ENCODE data around the gene CCDC149. TPM values are rescaled to one million over a fixed set of nuclear protein-coding genes. Genes with fewer than 3 reads are reported as not detected.

The CCDC149 gene
- total and polyA plus RNA-seq, 2 of the 13 experiments (the other 11 are each of a cell fraction or from before 2014, with no cell fraction given): 0.44 to 0.95 TPM

GRCh38 chr4:24837781-24838180 is 75.1 kb downstream of the CCDC149 start:
- H3K36me3 ChIP-seq (replicated peaks in 1 of 2; ENCODE audit: control insufficient read depth in 1 of 2, insufficient read depth in 2 of 2, low read length in 2 of 2): no peaks in the 10 kb centered on the region
- ChIA-PET CTCF (ENCODE audit: low intra/inter-chr PET ratio, low total read pairs) (no interaction called here), POLR2A (no interaction called here)
- H2AFZ ChIP-seq (ENCODE audit: low read length): no peak overlapping the region
- no peak overlapping the region for H3K4me3 ChIP-seq (replicated peaks in 1 of 3; ENCODE audit: insufficient read depth in 1 of 3, low read depth in 2 of 3, low read length in 3 of 3)
- no peaks in the 10 kb centered on the region for H3K9me3 ChIP-seq (ENCODE audit: low read length)
- in situ Hi-C loops (cut with HindIII; ENCODE audit: extremely low pct_ligation_motif_present, low pct_unique_long_range_greater_than_20kb) (no loop called here), intact Hi-C loops (cut with micrococcal nuclease; ENCODE audit: unreplicated experiment) (no loop called here)
- BruUV-seq (replicated peaks): no TSS peak
- TF ChIP-seq RBM22 (optimal IDR thresholded peaks at IDR 0.05; ENCODE audit: low read length) (no peak), DNMT1 (CRISPR knock-in tag; IDR thresholded peaks at IDR 0.05) (no peak), ARNT (IDR thresholded peaks at IDR 0.05) (no peak), BORCS8-MEF2B (CRISPR knock-in tag; IDR thresholded peaks at IDR 0.05) (no peak), ZNF556 (CRISPR knock-in tag; IDR thresholded peaks at IDR 0.05; ENCODE audit: borderline replicate concordance) (no peak), ZNF879 (CRISPR knock-in tag; IDR thresholded peaks at IDR 0.05) (no peak), HNRNPLL (IDR thresholded peaks at IDR 0.05; ENCODE audit: low read depth, low read length, poor library complexity, severe bottlenecking) (no peak), ETV6 (CRISPR knock-in tag; conservative IDR thresholded peaks at IDR 0.05) (no peak)
- ATAC-seq: no peak
- no peaks in the 10 kb centered on the region for H3K27me3 ChIP-seq (ENCODE audit: control insufficient read depth in 1 of 2, insufficient read depth in 2 of 2, low read length in 2 of 2)
- H3K4me1 ChIP-seq (ENCODE audit: insufficient read depth, low read length): peaks cover 13% of the 10 kb centered on the region
- no peak for DNase-seq (ENCODE audit: low spot score)
- H3K4me2 ChIP-seq (ENCODE audit: low read depth, low read length): no peak overlapping the region
- H3K79me2 ChIP-seq (ENCODE audit: insufficient read depth, low read length): no peaks in the 10 kb centered on the region
- H4K20me1 ChIP-seq (ENCODE audit: insufficient read depth, low read length): no peaks in the 10 kb centered on the region
- H3K9ac ChIP-seq (ENCODE audit: insufficient read depth, low read depth, low read length): no peak overlapping the region
- WGBS (ENCODE audit: low lambda C conversion rate): 11% methylated on average over 3 of the region's 5 CpGs
- no peak for FAIRE-seq
- H3K27ac ChIP-seq (ENCODE audit: extremely low read length, insufficient read depth, low read length): no peak overlapping the region

- Histone ChIP-seq H3K79me2 (ENCODE audit: insufficient read depth, low read length) (no peaks in the 10 kb centered on the region), H2AFZ (ENCODE audit: low read length) (no peak overlapping the region), H3K4me3 (replicated peaks in 1 of 3; ENCODE audit: insufficient read depth in 1 of 3, low read depth in 2 of 3, low read length in 3 of 3) (no peak overlapping the region), H3K9ac (ENCODE audit: insufficient read depth, low read depth, low read length) (no peak overlapping the region), H3K4me2 (ENCODE audit: low read depth, low read length) (no peak overlapping the region), H3K36me3 (replicated peaks in 1 of 2; ENCODE audit: control insufficient read depth in 1 of 2, insufficient read depth in 2 of 2, low read length in 2 of 2) (no peaks in the 10 kb centered on the region), H3K27ac (ENCODE audit: extremely low read length, insufficient read depth, low read length) (no peak overlapping the region), H3K9me3 (ENCODE audit: low read length) (no peaks in the 10 kb centered on the region), H3K4me1 (ENCODE audit: insufficient read depth, low read length) (peaks cover 10% of the 10 kb centered on the region), H4K20me1 (ENCODE audit: insufficient read depth, low read length) (no peaks in the 10 kb centered on the region), H3K27me3 (ENCODE audit: control insufficient read depth in 1 of 2, insufficient read depth in 2 of 2, low read length in 2 of 2) (no peaks in the 10 kb centered on the region)
- no peak for FAIRE-seq
- intact Hi-C loops (cut with micrococcal nuclease; ENCODE audit: unreplicated experiment): no loop called here
- POLR2A ChIA-PET: no interaction called here
- 41% methylated on average over 7 of the region's 7 CpGs for WGBS (ENCODE audit: low lambda C conversion rate)
- no peak for ATAC-seq
- no peak for DNase-seq (ENCODE audit: low spot score)
- in situ Hi-C loops (cut with HindIII; ENCODE audit: extremely low pct_ligation_motif_present, low pct_unique_long_range_greater_than_20kb): no loop called here
- CTCF ChIA-PET (ENCODE audit: low intra/inter-chr PET ratio, low total read pairs): no interaction called here
- BruUV-seq (replicated peaks): no TSS peak
- TF ChIP-seq TAF1 (CRISPR knock-in tag; IDR thresholded peaks at IDR 0.05) (no peak), ZNF30 (CRISPR knock-in tag; IDR thresholded peaks at IDR 0.05) (no peak), ZNF3 (CRISPR knock-in tag; IDR thresholded peaks at IDR 0.05) (no peak), ZNF839 (CRISPR knock-in tag; IDR thresholded peaks at IDR 0.05; ENCODE audit: borderline replicate concordance) (no peak), ARNT (IDR thresholded peaks at IDR 0.05) (no peak), ZNF318 (CRISPR knock-in tag; IDR thresholded peaks at IDR 0.05) (no peak), U2AF2 (IDR thresholded peaks at IDR 0.05; ENCODE audit: low read depth, low read length) (no peak)
These were observed 75.5 kb downstream of the CCDC149 start for GRCh38 chr4:24837336-24837735.

All from HepG2 (cell line).